NCI-H1105 treated with DMSO at 0.1 percent for 48 hours (cell line): Measurements from ENCODE around the gene CNIH3.

Experiments used
- DNase-seq: peaks from one replicate; lab custom pipeline; 2025; lab: John Stamatoyannopoulos, UW

Gene CNIH3

DNA sequence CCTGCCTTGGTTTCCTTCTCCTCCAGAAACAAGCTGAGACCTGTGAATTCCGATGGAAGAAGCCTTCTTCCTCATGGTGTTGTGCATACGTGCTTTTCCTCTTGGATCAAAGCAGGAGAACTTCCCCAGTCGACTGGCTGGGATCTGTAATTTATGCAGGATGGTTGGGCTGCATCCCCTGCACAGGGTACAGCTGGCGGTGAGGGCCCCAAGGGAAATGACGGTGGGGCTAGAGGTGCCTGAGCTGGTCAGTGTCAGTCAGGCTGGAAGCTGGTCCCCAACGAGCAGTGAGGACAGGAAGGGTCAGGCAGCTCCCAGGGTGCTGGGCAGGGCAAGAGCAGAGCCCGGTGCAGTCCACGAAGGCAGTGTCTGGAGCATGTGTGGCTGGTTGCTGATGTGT, 106.7 kb downstream of the CNIH3 start:
- DNase-seq: no peak

DNA sequence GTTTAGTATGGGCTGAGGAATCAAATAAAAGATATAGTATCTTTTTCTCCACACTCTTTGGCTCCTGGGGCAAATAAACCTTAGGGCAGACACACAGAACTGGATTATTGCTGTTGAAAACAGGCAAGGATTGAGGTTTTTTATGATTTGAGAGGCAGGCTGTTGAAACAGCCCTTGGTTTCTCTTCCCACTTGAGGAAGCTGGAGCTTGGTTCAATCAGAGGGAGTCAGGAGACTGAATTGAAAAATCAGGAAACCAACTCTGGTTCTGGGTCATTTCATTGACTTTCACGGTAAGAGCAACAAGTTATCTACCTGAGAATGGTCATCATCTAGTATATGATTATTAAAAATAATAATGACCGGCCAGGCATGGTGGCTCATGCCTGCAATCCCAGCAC, 108.4 kb downstream of the CNIH3 start:
- DNase-seq: no peak

DNA sequence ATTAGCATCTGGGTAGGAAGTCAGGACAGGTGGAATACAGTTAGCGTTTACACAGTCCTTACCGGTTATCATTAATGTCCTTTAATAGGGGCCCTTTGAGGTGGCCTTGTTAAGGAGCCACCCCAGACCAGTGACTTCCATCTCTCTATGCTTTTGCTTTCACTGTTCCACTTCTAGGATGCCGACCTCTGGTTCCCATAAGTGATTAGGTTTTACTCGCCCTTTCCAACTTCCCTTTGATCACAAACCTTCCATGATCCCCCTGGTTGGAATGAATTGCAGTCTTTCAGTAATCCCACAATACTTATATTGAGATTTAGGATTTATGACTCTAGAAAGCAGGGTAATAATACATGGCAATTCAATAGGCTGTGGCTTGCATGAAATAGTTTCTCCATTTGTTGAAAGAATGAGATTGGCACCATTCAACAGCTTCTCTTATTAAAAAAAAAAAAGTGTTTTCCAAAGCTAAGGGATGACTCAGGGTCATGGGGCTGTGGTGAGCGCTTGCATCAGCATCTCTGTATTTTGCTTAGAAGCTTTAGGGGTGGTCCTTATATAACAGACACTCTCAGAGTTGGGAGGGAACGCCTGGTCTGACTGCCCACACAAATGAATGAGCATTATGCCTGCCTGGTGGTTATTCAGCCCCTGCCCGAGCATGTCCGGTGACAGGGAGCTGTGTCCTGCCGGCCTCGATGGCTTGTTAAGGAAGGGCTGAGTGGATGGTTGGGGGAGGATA, 110.5 kb downstream of the CNIH3 start:
- DNase-seq: no peak

DNA sequence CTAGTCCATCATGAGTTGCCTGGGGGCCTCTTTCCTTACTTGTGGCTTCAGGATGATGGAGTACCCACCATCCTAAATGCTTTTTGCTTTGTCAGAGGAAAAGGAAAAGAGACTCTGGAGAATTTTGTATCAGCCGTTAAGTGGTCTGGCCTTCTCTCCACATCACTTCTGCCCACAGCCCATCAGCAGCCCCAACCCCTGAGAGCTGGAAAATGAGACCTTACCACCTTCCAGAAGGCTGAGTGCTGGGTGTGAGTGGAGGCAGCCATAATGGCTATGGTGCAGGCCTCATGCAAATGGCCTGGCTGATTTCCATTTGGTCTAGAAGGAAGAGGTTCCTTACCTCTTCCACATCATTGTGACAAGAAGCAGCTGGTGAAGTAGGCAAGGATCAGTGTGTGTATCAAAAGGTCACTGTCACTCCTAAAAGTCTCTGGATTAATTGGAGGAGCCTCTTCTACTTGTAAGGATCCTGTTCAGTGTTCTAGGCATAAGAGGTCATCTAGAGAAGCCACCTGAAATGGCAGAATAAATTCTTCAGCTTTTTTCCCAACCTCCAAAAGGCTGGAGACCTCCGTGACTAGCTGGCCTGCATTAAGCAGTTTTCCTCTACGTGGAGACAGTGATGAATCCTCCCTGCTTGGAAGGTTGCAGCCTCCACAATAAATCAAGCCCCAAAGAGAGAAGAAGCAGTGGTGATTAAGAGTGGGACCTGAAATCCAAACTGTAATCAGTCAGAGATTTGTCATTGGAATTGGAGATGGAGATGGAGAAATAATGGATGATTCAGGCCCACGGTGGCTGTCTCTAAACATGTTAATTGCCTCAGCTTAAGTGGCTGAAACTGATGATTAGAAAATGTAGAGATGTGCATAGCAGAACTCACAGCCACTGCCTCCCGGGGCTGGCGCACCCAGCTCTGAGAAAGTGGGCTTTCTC, 111.5 kb downstream of the CNIH3 start:
- DNase-seq: no peak

DNA sequence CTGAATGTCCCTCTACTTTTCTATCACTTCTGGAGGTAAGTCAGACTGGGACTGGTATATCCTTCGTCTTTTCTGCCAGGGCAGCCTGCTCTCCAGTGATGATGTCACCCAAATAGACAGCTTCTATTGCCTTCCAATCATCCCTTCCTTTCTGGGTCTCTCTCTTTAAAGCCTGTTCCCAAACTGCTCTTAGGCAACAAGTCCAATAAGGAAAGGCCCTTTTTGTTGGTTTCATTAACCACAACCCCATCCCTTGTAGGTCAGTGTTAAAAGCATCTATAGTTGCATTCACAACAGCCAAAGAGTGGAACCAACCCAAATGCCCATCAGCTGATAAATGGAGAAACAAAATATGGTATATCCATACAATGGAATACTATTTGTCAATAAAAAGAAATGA, 114.4 kb downstream of the CNIH3 start:
- DNase-seq: no peak

DNA sequence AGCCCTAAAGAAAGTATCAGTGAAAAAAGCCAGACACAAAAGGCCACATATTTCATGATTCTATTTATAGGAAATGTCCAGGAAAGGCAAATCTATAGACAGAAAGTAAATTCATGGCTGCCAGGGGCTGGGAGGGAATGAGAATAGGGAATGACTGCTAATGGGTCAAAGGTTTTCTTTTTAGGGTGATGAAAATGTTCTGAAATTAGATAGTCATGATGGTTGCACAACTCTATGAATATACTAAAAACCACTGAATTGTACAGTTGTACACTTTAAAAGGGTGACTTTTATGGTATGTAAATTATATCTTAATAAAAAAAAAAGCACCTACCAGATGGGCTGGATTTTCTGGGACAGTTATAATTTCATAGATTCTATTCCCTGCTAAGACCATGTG, 114.8 kb downstream of the CNIH3 start:
- DNase-seq: no peak

DNA sequence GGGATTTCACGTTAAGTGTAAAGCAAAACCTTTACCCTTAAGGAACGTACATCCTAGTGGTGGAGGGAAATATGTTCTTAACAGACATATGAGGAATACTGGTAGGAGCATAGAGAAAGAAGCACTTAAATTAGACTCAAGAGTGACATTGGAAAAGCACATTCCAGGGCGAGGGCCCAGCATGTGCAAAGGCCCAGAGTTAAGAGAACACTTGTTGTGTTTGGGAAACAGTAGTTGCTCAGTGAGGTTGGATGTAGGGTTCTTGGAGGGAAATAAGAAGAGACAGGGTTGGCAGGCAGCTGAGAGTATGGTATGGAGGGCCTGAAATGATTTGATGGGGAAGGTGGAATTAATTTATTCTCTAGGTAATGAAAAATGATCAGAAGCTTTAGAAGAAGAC, 115.5 kb downstream of the CNIH3 start:
- no peak for DNase-seq

DNA sequence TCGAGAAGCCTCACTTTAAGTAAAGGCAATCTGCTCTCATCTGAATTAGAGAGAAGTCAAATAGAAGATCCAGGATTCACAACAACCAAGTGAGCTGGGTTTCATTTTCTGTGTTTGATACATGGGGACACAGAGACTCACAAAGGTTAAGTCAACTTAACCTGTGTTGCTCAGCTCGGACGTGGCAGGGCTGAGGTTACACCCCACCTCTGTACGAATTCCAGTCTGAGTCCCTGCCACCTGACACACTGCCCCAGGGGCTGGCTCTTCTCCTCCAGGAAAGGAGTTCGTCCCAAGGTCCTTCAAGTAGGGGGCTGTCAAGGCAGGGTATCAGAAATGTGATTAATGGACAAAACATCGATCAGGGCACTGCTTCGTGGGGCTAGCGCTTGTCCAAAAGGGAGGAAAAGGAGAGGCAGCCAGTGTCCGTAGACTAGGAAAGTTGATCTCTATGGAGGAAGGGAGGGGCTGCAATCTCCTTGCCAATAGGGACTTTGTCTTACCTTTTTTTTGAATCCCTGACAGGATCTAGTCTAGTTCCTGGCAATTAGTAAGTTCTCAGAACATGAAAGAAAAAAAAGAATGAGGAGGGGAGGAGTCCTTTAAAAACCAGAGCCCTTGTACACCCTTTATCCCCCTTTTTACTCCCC, 116.4 kb downstream of the CNIH3 start:
- DNase-seq: no peak

DNA sequence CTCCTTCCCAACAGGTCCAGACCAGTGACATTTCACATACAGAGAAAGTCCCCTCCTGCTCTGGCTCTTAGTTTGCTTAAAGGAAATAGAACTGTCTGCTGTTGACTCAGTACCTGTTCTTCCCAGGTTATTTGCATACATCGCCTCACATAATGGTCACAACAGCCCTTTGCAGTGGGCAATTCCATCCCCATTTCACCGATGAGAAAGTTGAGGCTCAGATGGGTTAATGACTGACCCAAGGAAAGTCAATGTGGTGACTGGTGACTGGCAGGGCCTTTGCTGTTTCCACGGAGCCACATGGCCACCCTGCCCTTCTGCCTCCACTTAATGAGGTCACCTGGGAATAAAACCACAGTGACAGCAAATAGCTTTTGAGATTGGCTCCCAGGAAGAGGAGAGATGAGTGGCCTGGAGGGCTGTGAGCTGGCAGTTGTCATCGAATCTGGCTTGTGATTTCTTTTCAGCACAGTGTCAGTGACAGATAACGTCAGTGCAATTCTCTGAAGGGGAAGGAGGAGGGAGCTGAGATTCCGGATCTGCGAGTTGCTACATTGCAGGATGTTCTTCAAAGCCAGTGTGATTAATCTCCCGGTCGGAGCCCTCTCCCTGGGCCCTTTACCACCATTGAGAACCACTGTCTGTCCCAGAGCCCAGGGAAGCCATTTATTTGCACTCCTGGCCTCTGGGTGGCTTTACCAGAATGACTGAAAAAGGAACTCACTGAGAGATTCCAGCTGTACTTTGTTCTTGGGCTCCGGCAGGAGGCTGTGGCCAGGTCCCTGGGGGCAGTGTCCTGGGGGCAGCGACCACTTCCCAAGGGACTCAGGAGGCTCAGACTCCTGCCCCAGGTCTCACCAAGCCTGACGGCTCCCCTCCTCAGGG, 117.2 kb downstream of the CNIH3 start:
- DNase-seq: no peak

DNA sequence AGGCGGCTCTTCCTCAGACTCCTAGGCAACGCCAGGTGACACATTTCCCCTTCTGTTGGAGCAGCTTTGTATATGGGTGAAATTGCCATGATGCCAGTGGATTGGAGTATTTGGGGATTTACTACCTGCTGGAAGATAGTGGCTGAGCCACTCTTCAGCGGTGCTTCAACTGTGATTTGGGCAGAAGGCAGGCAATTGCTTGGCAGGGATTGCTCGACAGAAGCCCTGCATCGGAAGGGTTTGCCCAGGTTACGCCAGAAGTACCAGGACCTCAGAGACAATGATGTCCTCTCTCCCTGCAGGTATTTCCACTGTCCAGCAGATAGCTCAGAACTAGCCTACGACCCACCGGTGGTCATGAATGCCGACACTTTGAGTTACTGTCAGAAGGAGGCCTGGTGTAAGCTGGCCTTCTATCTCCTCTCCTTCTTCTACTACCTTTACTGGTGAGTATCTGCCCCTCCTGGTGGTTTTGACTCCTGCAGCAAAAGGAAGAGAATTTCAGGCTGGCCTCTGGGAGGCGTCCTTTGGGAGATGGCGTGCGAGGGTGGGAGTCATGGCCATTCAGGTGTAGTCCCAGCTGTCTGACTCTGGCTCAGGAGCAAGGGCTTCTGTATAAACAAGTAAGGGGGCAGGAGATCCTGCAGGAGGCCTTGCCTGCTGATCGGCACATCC, 118.3 kb downstream of the CNIH3 start:
- DNase-seq: no peak

DNA sequence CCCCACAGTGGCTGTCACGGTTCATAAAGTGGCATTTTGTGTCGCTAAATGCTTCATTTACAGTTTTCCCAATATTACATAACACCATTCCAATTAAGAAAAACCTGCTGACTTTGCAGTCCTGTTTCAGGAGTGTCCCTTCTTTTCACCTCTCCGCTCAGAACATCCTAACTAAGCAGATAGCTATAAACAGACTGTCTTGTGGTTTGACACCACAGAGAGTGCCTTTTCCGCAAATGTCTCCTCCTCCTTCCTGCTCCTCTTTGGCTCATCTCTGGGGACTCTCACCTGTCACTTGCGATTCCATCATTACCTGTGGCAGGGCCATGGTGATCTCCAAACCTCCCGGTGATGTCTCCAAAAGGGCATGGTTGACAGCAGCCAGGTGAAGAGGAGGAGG, 119.0 kb downstream of the CNIH3 start:
- no peak for DNase-seq

DNA sequence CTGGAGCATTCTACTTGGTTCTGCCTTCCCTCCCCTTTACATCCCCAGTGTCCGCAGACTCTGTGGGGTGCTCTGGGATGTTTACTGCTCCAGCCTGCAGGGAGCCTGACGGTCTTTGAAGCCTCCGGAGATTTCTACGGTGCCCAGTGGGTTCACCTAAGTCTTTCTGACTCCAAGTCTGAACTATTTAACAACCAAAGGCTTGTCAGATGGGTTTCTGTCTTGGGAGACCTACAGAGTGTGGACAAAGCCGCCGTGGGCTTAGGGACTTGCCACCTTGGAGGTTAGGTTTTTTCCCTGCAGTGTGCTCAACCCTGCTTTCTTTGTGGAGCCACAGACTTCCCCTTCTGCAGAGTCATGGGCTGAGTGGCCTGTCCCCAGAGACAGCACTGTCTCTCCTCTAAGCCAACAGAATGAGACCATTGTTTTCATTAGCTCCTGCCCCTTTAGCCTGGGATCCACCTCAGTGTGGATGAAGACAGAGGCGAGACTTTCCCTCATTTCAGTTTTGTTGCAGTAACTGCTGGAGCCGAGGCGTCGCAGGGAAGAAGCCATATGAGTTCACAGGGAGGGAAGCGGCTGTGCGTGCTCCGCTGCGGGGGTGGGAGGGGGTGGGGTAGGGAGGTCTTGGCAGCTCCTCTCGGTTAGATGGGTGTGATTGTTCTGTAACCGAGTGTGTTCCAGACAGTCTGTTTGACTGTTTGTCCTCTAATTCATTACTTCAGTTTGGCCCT, 120.7 kb downstream of the CNIH3 start:
- DNase-seq: no peak

DNA sequence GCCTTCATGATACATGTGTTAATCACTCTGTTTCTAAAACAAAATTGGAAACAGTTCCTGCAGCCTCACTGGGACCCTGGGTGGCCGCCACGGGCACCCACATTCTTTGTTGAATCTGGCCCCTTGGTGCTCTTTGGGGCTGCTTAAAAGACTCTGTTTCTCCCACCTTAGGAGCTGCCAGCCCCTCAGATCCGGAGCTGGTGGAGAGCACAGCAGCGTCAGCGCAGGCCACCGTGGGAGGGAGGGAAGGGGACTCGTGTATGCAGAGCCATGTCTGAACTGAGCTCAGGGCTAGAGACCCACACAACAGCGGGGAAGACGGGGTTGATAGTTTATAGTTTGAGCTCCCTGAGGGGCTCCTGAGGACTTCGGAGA, 121.2 kb downstream of the CNIH3 start:
- DNase-seq: no peak

DNA sequence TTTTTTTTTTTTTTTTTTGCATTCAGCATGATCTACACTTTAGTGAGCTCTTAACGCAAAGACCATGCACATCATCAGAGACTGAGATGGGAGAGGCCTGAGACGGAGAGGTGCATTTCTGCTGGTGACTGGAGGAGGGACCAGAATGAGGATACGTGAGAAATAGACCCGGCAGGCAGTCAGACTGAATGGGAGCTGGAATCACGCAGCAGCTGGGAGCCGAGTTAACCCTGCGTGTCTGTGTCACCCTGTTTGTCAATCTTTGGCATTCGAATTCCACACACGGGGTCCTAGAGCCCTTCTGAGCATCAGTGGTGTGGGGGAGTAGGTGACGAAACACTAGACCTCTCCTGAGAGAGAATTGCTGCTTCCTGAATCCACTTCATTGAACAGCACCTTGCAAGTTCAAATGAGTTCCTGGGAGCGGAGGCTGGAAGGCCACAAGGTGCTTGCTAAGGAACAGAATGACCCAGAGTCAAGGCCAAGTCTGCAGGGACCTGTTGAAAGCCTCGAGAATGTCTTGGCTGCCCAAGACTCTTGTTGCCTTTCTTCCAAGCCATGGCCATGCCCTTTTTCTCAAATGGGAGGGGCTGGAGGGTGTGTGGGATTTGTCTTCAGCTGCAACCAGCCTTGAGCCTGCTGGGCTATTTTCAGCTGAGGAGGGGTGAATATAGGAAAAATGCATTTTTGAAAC, 123.3 kb downstream of the CNIH3 start:
- no peak for DNase-seq

DNA sequence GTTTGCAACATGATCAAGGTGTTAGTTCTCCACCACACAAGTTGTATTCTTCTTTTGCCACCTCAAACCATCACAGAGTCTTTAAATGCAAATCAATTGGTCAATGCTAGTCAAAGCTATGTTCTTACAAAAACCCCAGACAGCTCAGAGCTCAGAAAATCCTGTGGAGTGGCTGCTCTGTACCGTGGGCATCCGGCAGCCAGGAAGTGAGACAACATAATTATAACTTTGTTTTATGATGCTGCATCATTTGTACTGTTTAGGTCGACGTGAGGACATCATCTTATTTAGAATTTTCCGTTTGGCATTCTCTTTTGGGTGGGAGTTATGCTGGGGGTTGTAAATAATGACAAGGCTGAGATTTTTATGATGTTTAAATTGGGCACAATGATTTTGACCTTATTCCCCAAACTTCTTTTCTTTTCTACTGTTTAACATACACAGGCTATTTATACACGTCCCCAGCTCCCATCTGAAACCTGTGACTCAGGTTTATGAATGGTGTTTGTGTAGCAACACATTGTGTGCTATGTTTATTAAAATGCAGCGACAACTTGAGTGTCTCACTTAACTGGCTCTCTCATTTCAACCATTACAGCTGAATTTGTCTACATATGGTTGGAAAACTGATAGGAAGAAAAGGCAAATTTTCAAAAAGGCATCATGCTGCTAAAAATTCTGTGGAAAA, 124.0 kb downstream of the CNIH3 start:
- DNase-seq: no peak

DNA sequence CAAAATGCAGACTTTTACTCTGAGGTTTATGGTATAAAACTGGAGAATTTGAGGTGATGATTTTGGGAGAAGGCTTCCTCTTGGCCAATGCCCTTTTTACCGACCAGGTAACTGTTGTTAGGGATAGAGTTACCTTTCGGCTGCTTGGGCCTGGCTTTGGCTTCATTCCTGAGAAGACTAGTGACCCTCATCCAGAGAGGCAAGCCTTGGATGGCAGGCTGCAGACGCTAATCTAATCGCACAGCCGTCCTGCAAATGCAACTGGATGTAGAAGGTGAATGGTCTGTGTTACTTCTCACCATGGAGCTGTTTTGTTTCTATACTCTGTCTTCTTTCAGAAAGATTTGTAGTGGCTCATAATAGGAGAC, 124.6 kb downstream of the CNIH3 start:
- no peak for DNase-seq

DNA sequence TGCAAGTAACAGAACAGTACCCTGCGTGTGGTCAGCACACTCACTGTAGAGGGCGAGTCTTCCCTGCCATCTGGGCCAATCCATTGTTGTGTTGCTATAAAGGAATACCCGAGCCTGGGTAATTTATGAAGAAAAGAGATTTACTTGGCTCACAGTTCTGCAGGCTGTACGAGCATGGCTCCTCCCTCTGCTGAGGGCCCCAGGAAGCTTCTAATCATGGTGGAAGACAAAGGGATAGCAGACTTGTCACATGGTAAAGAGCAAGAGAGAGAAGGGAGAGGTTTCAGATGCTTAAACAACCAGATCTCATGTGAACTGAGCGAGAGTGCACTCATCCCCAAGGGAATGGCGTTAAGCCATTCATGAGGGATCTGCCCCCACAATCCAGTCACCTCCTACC, 126.2 kb downstream of the CNIH3 start:
- no peak for DNase-seq

DNA sequence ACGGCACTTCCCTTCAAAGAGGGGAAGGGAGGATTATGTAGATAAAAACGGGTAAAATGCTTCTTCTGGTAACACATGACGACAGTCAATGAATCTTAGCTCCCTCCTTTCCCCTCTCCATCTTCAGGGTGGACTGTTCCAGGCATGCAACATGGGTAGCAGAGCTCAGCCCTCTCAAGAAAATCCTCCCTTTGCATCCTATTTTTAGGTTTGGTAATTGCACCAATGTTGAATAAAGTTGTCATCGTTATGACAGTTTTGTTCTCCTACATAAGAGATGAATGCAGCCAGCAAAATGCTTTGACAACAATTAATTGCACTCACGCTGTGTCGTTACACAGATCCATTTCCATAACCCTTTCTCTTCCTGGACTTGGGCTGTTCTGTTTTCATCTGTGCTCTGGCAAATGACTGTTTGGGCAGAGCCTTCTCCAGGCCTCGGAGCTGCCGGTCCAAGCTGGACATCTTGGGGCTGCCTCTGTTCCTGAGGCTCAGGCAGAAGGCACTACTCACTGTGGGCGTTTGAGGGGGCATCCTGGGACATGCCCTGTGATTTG, 127.6 kb downstream of the CNIH3 start:
- DNase-seq: no peak

DNA sequence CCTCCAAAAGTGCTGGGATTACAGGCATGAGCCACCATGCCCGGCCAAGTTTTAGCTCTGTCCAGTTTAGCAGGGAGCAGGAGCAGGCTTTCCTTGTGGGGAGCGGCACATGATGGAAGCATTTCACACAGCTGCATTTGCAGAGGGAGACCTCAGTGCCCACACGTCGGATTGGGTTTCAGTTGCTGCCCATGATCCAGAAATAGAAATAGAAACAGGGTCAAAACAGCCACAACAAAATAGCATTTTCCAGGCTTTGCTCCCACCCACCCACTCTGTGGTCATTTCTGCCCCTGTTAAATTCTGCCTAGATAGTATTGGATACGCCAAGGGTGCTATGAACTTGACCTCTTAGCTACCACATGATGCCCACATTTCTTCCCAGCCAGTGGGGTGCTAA, 128.4 kb downstream of the CNIH3 start:
- no peak for DNase-seq
